ENCODE measurements around the gene FAM53B. TPM values are rescaled to one million over a fixed set of nuclear protein-coding genes. Genes with fewer than 3 reads are reported as not detected.

Gene FAM53B
- total RNA-seq, 1 experiment from 2014 or later: 9.8 TPM

- no peak overlapping the region for H3K27ac ChIP-seq
- no peaks in the 10 kb centered on the region for H3K9me2 ChIP-seq (ENCODE audit: insufficient read depth)
- H3K27me3 ChIP-seq (ENCODE audit: insufficient read depth, low read depth): no peaks in the 10 kb centered on the region
- intact Hi-C loops (cut with micrococcal nuclease; ENCODE audit: unreplicated experiment): no loop called here
- no peaks in the 10 kb centered on the region for H3F3A ChIP-seq (ENCODE audit: insufficient read depth, low read depth)
- TF ChIP-seq, protein P1, sequence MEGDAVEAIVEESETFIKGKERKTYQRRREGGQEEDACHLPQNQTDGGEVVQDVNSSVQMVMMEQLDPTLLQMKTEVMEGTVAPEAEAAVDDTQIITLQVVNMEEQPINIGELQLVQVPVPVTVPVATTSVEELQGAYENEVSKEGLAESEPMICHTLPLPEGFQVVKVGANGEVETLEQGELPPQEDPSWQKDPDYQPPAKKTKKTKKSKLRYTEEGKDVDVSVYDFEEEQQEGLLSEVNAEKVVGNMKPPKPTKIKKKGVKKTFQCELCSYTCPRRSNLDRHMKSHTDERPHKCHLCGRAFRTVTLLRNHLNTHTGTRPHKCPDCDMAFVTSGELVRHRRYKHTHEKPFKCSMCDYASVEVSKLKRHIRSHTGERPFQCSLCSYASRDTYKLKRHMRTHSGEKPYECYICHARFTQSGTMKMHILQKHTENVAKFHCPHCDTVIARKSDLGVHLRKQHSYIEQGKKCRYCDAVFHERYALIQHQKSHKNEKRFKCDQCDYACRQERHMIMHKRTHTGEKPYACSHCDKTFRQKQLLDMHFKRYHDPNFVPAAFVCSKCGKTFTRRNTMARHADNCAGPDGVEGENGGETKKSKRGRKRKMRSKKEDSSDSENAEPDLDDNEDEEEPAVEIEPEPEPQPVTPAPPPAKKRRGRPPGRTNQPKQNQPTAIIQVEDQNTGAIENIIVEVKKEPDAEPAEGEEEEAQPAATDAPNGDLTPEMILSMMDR (conservative IDR thresholded peaks at IDR 0.05): no peak
- no peak for TF ChIP-seq EZH2 (IDR thresholded peaks at IDR 0.05; ENCODE audit: low read depth)
- H3K9me3 ChIP-seq (ENCODE audit: insufficient read depth, low read depth): no peaks in the 10 kb centered on the region
- POLR2A ChIA-PET (ENCODE audit: unreplicated experiment): no interaction called here
- H3K4me1 ChIP-seq (replicated peaks; ENCODE audit: insufficient read depth): no peaks in the 10 kb centered on the region
- no peak overlapping the region for H3K4me3 ChIP-seq
- CTCF ChIA-PET: no interaction called here
- no peaks in the 10 kb centered on the region for H3K36me3 ChIP-seq (ENCODE audit: low read depth)
- DNase-seq: no peak
- no TSS peak for BruUV-seq (replicated peaks)
- no peaks in the 10 kb centered on the region for H4K20me1 ChIP-seq (ENCODE audit: insufficient read depth)
- H3K4me2 ChIP-seq: no peak overlapping the region
- no peak overlapping the region for H2AFZ ChIP-seq
- no peaks in the 10 kb centered on the region for H3K79me2 ChIP-seq (ENCODE audit: low read depth)
These were observed 82.5 kb downstream of the FAM53B start for GRCh38 chr10:124661660-124662180.

- no peak overlapping the region for H2AFZ ChIP-seq
- H3K36me3 ChIP-seq (ENCODE audit: low read depth): no peaks in the 10 kb centered on the region
- no peaks in the 10 kb centered on the region for H4K20me1 ChIP-seq (ENCODE audit: insufficient read depth)
- no TSS peak for BruUV-seq (replicated peaks)
- POLR2A ChIA-PET (ENCODE audit: unreplicated experiment): no interaction called here
- no peaks in the 10 kb centered on the region for H3K79me2 ChIP-seq (ENCODE audit: low read depth)
- no peaks in the 10 kb centered on the region for H3K9me2 ChIP-seq (ENCODE audit: insufficient read depth)
- no peak overlapping the region for H3K4me3 ChIP-seq
- intact Hi-C loops (cut with micrococcal nuclease; ENCODE audit: unreplicated experiment): no loop called here
- TF ChIP-seq, protein P1 (conservative IDR thresholded peaks at IDR 0.05): no peak
- TF ChIP-seq EZH2 (IDR thresholded peaks at IDR 0.05; ENCODE audit: low read depth): no peak
- H3F3A ChIP-seq (ENCODE audit: insufficient read depth, low read depth): no peaks in the 10 kb centered on the region
- CTCF ChIA-PET: no interaction called here
- no peaks in the 10 kb centered on the region for H3K27me3 ChIP-seq (ENCODE audit: insufficient read depth, low read depth)
- H3K4me1 ChIP-seq (replicated peaks; ENCODE audit: insufficient read depth): no peaks in the 10 kb centered on the region
- no peaks in the 10 kb centered on the region for H3K9me3 ChIP-seq (ENCODE audit: insufficient read depth, low read depth)
- H3K4me2 ChIP-seq: no peak overlapping the region
- DNase-seq: no peak
- no peak overlapping the region for H3K27ac ChIP-seq
These were observed 83.6 kb downstream of the FAM53B start for GRCh38 chr10:124660404-124661125.

GRCh38 chr10:124659380-124659779 is 84.8 kb downstream of the FAM53B start:
- Histone ChIP-seq H3K27me3 (ENCODE audit: insufficient read depth, low read depth) (no peaks in the 10 kb centered on the region), H3F3A (ENCODE audit: insufficient read depth, low read depth) (no peaks in the 10 kb centered on the region), H3K79me2 (ENCODE audit: low read depth) (no peaks in the 10 kb centered on the region), H3K4me2 (no peak overlapping the region), H3K4me1 (replicated peaks; ENCODE audit: insufficient read depth) (no peaks in the 10 kb centered on the region), H3K4me3 (no peak overlapping the region), H3K9me3 (ENCODE audit: insufficient read depth, low read depth) (no peaks in the 10 kb centered on the region), H2AFZ (no peak overlapping the region), H3K36me3 (ENCODE audit: low read depth) (no peaks in the 10 kb centered on the region), H3K9me2 (ENCODE audit: insufficient read depth) (no peaks in the 10 kb centered on the region), H3K27ac (no peak overlapping the region), H4K20me1 (ENCODE audit: insufficient read depth) (no peaks in the 10 kb centered on the region)
- POLR2A ChIA-PET (ENCODE audit: unreplicated experiment): no interaction called here
- intact Hi-C loops (cut with micrococcal nuclease; ENCODE audit: unreplicated experiment): no loop called here
- no TSS peak for BruUV-seq (replicated peaks)
- no peak for DNase-seq
- CTCF ChIA-PET: no interaction called here
- TF ChIP-seq EZH2 (IDR thresholded peaks at IDR 0.05; ENCODE audit: low read depth): no peak
- TF ChIP-seq, protein P1 (conservative IDR thresholded peaks at IDR 0.05): no peak
